Stimulated activated CD4-positive, alpha-beta T cell treated with anti-CD3 and anti-CD28 coated beads, Interleukin-1b, Interleukin-23, amount 100 ng/mL, for 1 hour (primary cell): Measurements from ENCODE around the gene MYADM.
A peak's percentile ranks its signal among the peaks of the same experiment; 100 is the strongest.
"Not testable (repeated sequence)": the region's sequence is repeated elsewhere in the genome, so short reads cannot be mapped to it uniquely, and the experiment has no call there.

Experiments
- DNase-seq, 2 donors: peaks; one replicate each; pipeline ENCODE4 v3.0.0-alpha.2; 2020; ENCODE audit warnings: low read depth in 2 of 2

Gene MYADM

GRCh38 chr19:53868892-53869804 lies 1.5 kb downstream of the MYADM start:
- peak; percentile 62 to 80 for DNase-seq

GRCh38 chr19:53869805-53870484 lies 2.3 kb downstream of the MYADM start:
- not testable (repeated sequence) for DNase-seq

GRCh38 chr19:53870485-53870844 lies 2.8 kb downstream of the MYADM start:
- DNase-seq, result no peak

- DNase-seq, result no peak
Measured at GRCh38 chr19:53871454-53871853, 3.8 kb downstream of the MYADM start.

GRCh38 chr19:53872762-53873161 lies 5.1 kb downstream of the MYADM start:
- DNase-seq, result no peak

GRCh38 chr19:53873773-53874605 lies 6.3 kb downstream of the MYADM start:
- DNase-seq, result no peak

GRCh38 chr19:53874606-53874990 lies 6.9 kb downstream of the MYADM start:
- no peak for DNase-seq

GRCh38 chr19:53875602-53876325 lies 8.1 kb downstream of the MYADM start:
- DNase-seq, result no peak

- DNase-seq, result no peak
Measured at GRCh38 chr19:53876651-53877224, 9.1 kb downstream of the MYADM start.

- DNase-seq, result no peak
Measured at GRCh38 chr19:53877361-53877766, 9.7 kb downstream of the MYADM start.

- no peak for DNase-seq
Measured at GRCh38 chr19:53878776-53879139, 11.1 kb downstream of the MYADM start.

GRCh38 chr19:53879140-53880081 lies 11.7 kb downstream of the MYADM start:
- DNase-seq, result peak in 1 of 2 donors; percentile 64

GRCh38 chr19:53880711-53881481 lies 13.2 kb downstream of the MYADM start:
- DNase-seq, result no peak

- no peak for DNase-seq
Measured at GRCh38 chr19:53881482-53882390, 14.1 kb downstream of the MYADM start, which contains the start of gene PRKCG. Gene PRKCG, plus strand, starts transcription at chr19:53882197. Its CDS starts 298 bp downstream, at chr19:53882495.

GRCh38 chr19:53882391-53883050 lies 14.8 kb downstream of the MYADM start:
- no peak for DNase-seq

- no peak for DNase-seq
Measured at GRCh38 chr19:53883231-53883661, 15.6 kb downstream of the MYADM start.

GRCh38 chr19:53883741-53884140 lies 16.1 kb downstream of the MYADM start:
- no peak for DNase-seq

GRCh38 chr19:53884256-53884655 lies 16.6 kb downstream of the MYADM start:
- DNase-seq, result no peak
